NCI-H1105 treated with DMSO at 0.1 percent for 48 hours (cell line): ENCODE data around the gene CCDC198.

Experiments
- DNase-seq: peaks from one replicate; lab custom pipeline; 2025; lab: John Stamatoyannopoulos, UW

The CCDC198 gene

GRCh38 chr14:57464008-57464730, 29.5 kb downstream of the CCDC198 start:
- DNase-seq: no peak

GRCh38 chr14:57462551-57462950, 31.1 kb downstream of the CCDC198 start:
- DNase-seq: no peak

- DNase-seq: no peak
Observed at GRCh38 chr14:57461777-57462320, 31.8 kb downstream of the CCDC198 start.

- DNase-seq: no peak
Observed at GRCh38 chr14:57435923-57436322, 57.7 kb downstream of the CCDC198 start.

GRCh38 chr14:57420986-57421385, 72.7 kb downstream of the CCDC198 start:
- DNase-seq: no peak

GRCh38 chr14:57420033-57420432, 73.6 kb downstream of the CCDC198 start:
- no peak for DNase-seq
